Mesenchymal stem cell (in vitro differentiated cells and primary cell): ENCODE results near the gene ERCC6L2.

Source experiments
- DNase-seq: peaks from one replicate; pipeline ENCODE4 v3.0.0-alpha.2; 2013
- H2AFZ ChIP-seq: one replicate; pipeline ENCODE4 v1.6.1; 2013; ENCODE audit warnings: low read depth, mild to moderate bottlenecking, control low read depth, inconsistent platforms, low read length, moderate library complexity
- H2AK5ac ChIP-seq: 2 replicates; pipeline ENCODE4 v1.6.1; 2013; ENCODE audit warnings: low read length, moderate library complexity, mild to moderate bottlenecking, inconsistent platforms; ENCODE audit not compliant: severe bottlenecking
- H2BK120ac ChIP-seq: one replicate; pipeline ENCODE4 v1.6.1; 2013; ENCODE audit warnings: low read depth, mild to moderate bottlenecking, inconsistent platforms, low read length, moderate library complexity
- H2BK12ac ChIP-seq, 2 experiments: one replicate each; pipeline ENCODE4 v1.6.1; 2013; ENCODE audit warnings: inconsistent platforms in 2 of 2, low read length in 2 of 2, mild to moderate bottlenecking in 2 of 2, moderate library complexity in 2 of 2, control low read depth in 1 of 2
- H2BK15ac ChIP-seq: one replicate; pipeline ENCODE4 v1.6.1; 2013; ENCODE audit warnings: mild to moderate bottlenecking, low read depth, inconsistent platforms; ENCODE audit not compliant: poor library complexity, severe bottlenecking
- H2BK5ac ChIP-seq: 2 replicates; pipeline ENCODE4 v1.6.1; 2013; ENCODE audit warnings: low read depth, mild to moderate bottlenecking, low read length, control low read depth, inconsistent platforms; ENCODE audit not compliant: poor library complexity, severe bottlenecking
- H3K14ac ChIP-seq, 2 experiments: one replicate each; pipeline ENCODE4 v1.6.1; 2013; ENCODE audit warnings: inconsistent platforms in 2 of 2, low read length in 2 of 2, control low read depth in 1 of 2, mild to moderate bottlenecking in 1 of 2, moderate library complexity in 1 of 2
- H3K18ac ChIP-seq, 2 experiments: one replicate each; pipeline ENCODE4 v1.6.1; 2013; ENCODE audit warnings: inconsistent platforms in 2 of 2, low read length in 2 of 2, control low read depth in 1 of 2, low read depth in 1 of 2, mild to moderate bottlenecking in 1 of 2
- H3K23ac ChIP-seq, 2 experiments: one replicate each; pipeline ENCODE4 v1.6.1; 2013; ENCODE audit warnings: inconsistent platforms in 2 of 2, low read length in 2 of 2, mild to moderate bottlenecking in 2 of 2, moderate library complexity in 2 of 2, control low read depth in 1 of 2
- H3K27ac ChIP-seq: 2 replicates; pipeline ENCODE4 v1.5.1; 2013; ENCODE audit warnings: mild to moderate bottlenecking, moderate library complexity, low read length, control low read depth, inconsistent platforms; ENCODE audit not compliant: poor library complexity, severe bottlenecking
- H3K27me3 ChIP-seq, 2 experiments: 2 replicates each; pipeline versions ENCODE4 v1.6.1 to v1.7.0; 2013; ENCODE audit warnings: low read length in 2 of 2, mild to moderate bottlenecking in 2 of 2, moderate library complexity in 2 of 2, control low read depth in 1 of 2, inconsistent platforms in 1 of 2; ENCODE audit not compliant: control insufficient read depth in 1 of 2, insufficient read depth in 1 of 2
- H3K36me3 ChIP-seq, 2 experiments: 2 replicates each; pipeline versions ENCODE4 v1.6.1 to v1.7.0; 2013; ENCODE audit warnings: low read length in 2 of 2, control low read depth in 1 of 2, inconsistent platforms in 1 of 2, low read depth in 1 of 2, mild to moderate bottlenecking in 1 of 2; ENCODE audit not compliant: insufficient read depth in 2 of 2, control insufficient read depth in 1 of 2
- H3K4ac ChIP-seq, 2 experiments: one replicate each; pipeline ENCODE4 v1.6.1; 2013; ENCODE audit warnings: inconsistent platforms in 2 of 2, low read length in 2 of 2, mild to moderate bottlenecking in 2 of 2, moderate library complexity in 2 of 2, control low read depth in 1 of 2, low read depth in 1 of 2
- H3K4me1 ChIP-seq: 2 replicates; pipeline ENCODE4 v1.6.1; 2013; ENCODE audit warnings: low read depth, low read length, control low read depth; ENCODE audit not compliant: control insufficient read depth, insufficient read depth
- H3K4me2 ChIP-seq: 2 replicates; pipeline ENCODE4 v1.6.1; 2013; ENCODE audit warnings: low read length, mild to moderate bottlenecking, inconsistent platforms; ENCODE audit not compliant: poor library complexity, severe bottlenecking
- H3K4me3 ChIP-seq, 2 experiments: 2 replicates each; pipeline versions ENCODE4 v1.5.1 to v1.7.0; 2013; ENCODE audit warnings: low read length in 2 of 2, mild to moderate bottlenecking in 2 of 2, control low read depth in 1 of 2, low read depth in 1 of 2; ENCODE audit not compliant: insufficient read depth in 1 of 2
- H3K79me1 ChIP-seq: replicated peaks from 2 replicates; pipeline ENCODE4 v1.6.1; 2013; ENCODE audit warnings: mild to moderate bottlenecking, control low read depth, low read length, inconsistent platforms; ENCODE audit not compliant: poor library complexity, severe bottlenecking
- H3K9ac ChIP-seq: 2 replicates; pipeline ENCODE4 v1.7.0; 2013; ENCODE audit warnings: mild to moderate bottlenecking, low read length, moderate library complexity
- H3K9me3 ChIP-seq: 2 replicates; pipeline ENCODE4 v1.7.0; 2013; ENCODE audit warnings: mild to moderate bottlenecking, low read length; ENCODE audit not compliant: control insufficient read depth
- H4K8ac ChIP-seq: one replicate; pipeline ENCODE4 v1.6.1; 2013; ENCODE audit warnings: inconsistent platforms, mild to moderate bottlenecking, low read length, moderate library complexity
- H4K91ac ChIP-seq: one replicate; pipeline ENCODE4 v1.6.1; 2013; ENCODE audit warnings: mild to moderate bottlenecking, low read length, inconsistent platforms
- WGBS: methylation state at CpG from one replicate; pipeline ENCODE4 v1.1.7; 2013; ENCODE audit warnings: mixed read lengths; 5-methylcytosine and 5-hydroxymethylcytosine counted together

The ERCC6L2 gene

GRCh38 chr9:95880021-95880690 lies 4.7 kb downstream of the ERCC6L2 start:
- peaks cover 2% of the 10 kb centered on the region for H3K4me1 ChIP-seq
- no peak overlapping the region for H2AFZ ChIP-seq
- no peak overlapping the region for H2AK5ac ChIP-seq
- H3K4me3 ChIP-seq = no peak overlapping the region
- H2BK12ac ChIP-seq = no peak overlapping the region
- no peak overlapping the region for H3K23ac ChIP-seq
- H3K14ac ChIP-seq = no peak overlapping the region
- H3K27me3 ChIP-seq = no peaks in the 10 kb centered on the region
- peak; percentile 95 for DNase-seq
- peaks cover 10% of the 10 kb centered on the region for H3K79me1 ChIP-seq
- H3K4ac ChIP-seq = no peak overlapping the region
- no peak overlapping the region for H3K18ac ChIP-seq
- peaks cover 3 to 43% of the 10 kb centered on the region in 2 experiments for H3K36me3 ChIP-seq
- H4K8ac ChIP-seq = no peak overlapping the region
- no peak overlapping the region for H3K4me2 ChIP-seq
- H2BK5ac ChIP-seq = no peak overlapping the region
- no peaks in the 10 kb centered on the region for H3K9me3 ChIP-seq
- WGBS = 7% methylated on average over 1 of the region's 4 CpGs
- no peak overlapping the region for H2BK15ac ChIP-seq
- no peak overlapping the region for H3K9ac ChIP-seq
- H4K91ac ChIP-seq = no peak overlapping the region
- H2BK120ac ChIP-seq = no peak overlapping the region
- H3K27ac ChIP-seq = no peak overlapping the region

- Histone ChIP-seq H3K36me3 (peaks cover 5 to 42% of the 10 kb centered on the region in 2 experiments), H2AK5ac (no peak overlapping the region)
Observed at GRCh38 chr9:95887926-95888497, 12.5 kb downstream of the ERCC6L2 start.

DNA sequence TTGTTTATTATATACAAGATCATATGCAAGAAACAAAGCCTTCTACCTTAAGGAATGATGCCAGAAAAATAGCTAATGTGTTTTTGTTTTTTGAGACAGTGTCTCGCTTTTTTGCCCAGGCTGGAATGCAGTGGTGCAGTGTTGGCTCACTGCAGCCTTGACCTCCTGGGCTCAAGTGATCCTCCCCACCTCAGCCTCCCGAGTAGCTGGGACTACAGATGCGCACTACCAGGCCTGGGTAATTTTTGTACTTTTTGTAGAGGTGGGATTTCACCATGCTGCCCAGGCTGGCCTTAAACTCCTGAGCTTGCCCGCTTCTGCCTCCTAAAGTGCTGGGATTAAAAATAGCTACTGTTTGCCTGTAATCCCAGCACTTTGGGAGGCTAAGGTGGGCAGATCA lies 15.1 kb downstream of the ERCC6L2 start:
- no peak overlapping the region for H3K14ac ChIP-seq
- H3K27me3 ChIP-seq = no peaks in the 10 kb centered on the region
- no peak overlapping the region for H3K27ac ChIP-seq
- H3K23ac ChIP-seq = no peak overlapping the region
- no peak overlapping the region for H3K4me2 ChIP-seq
- no peak overlapping the region for H2AK5ac ChIP-seq
- no peak overlapping the region for H2BK5ac ChIP-seq
- H2BK12ac ChIP-seq = no peak overlapping the region
- no peak overlapping the region for H4K91ac ChIP-seq
- no peak overlapping the region for H3K4me3 ChIP-seq
- H3K18ac ChIP-seq = no peak overlapping the region
- no peak for DNase-seq
- H3K4me1 ChIP-seq = no peaks in the 10 kb centered on the region
- H2AFZ ChIP-seq = no peak overlapping the region
- H3K9me3 ChIP-seq = peaks cover 3% of the 10 kb centered on the region
- no peak overlapping the region for H4K8ac ChIP-seq
- peaks cover 5 to 18% of the 10 kb centered on the region in 2 experiments for H3K36me3 ChIP-seq
- H2BK120ac ChIP-seq = no peak overlapping the region
- no peak overlapping the region for H2BK15ac ChIP-seq
- no peak overlapping the region for H3K9ac ChIP-seq
- peaks cover 17% of the 10 kb centered on the region for H3K79me1 ChIP-seq
- WGBS = 100% methylated on average over 4 of the region's 4 CpGs
- H3K4ac ChIP-seq = no peak overlapping the region

More at GRCh38 chr9:95887926-95888497, 12.5 kb downstream of the ERCC6L2 start:
- H2BK12ac ChIP-seq = no peak overlapping the region
- no peak overlapping the region for H4K91ac ChIP-seq
- H2AFZ ChIP-seq = no peak overlapping the region
- H2BK5ac ChIP-seq = no peak overlapping the region
- peaks cover 21% of the 10 kb centered on the region for H3K79me1 ChIP-seq
- H2BK120ac ChIP-seq = no peak overlapping the region
- H3K4me2 ChIP-seq = no peak overlapping the region
- H2BK15ac ChIP-seq = no peak overlapping the region
- no peak overlapping the region for H3K14ac ChIP-seq
- H3K27ac ChIP-seq = no peak overlapping the region
- H3K4ac ChIP-seq = no peak overlapping the region
- H3K23ac ChIP-seq = no peak overlapping the region
- no peak overlapping the region for H4K8ac ChIP-seq
- H3K4me3 ChIP-seq = no peak overlapping the region
- WGBS = no CpG with 5 or more reads among the region's 1 CpG
- no peak overlapping the region for H3K9ac ChIP-seq
- no peak for DNase-seq
- no peaks in the 10 kb centered on the region for H3K4me1 ChIP-seq
- peaks cover 3% of the 10 kb centered on the region for H3K9me3 ChIP-seq
- no peaks in the 10 kb centered on the region for H3K27me3 ChIP-seq
- H3K18ac ChIP-seq = no peak overlapping the region

GRCh38 chr9:95891067-95891671 lies 15.7 kb downstream of the ERCC6L2 start:
- Histone ChIP-seq H2BK12ac (no peak overlapping the region), H3K9me3 (peaks cover 3% of the 10 kb centered on the region), H3K27ac (no peak overlapping the region), H3K23ac (no peak overlapping the region), H2BK120ac (no peak overlapping the region), H3K4me3 (no peak overlapping the region), H2BK5ac (no peak overlapping the region), H3K14ac (no peak overlapping the region), H4K91ac (no peak overlapping the region), H3K9ac (no peak overlapping the region), H3K4me1 (no peaks in the 10 kb centered on the region), H2BK15ac (no peak overlapping the region), H2AK5ac (no peak overlapping the region), H3K79me1 (peaks cover 12% of the 10 kb centered on the region), H3K4ac (no peak overlapping the region), H3K36me3 (peaks cover 2 to 18% of the 10 kb centered on the region in 2 experiments), H3K4me2 (no peak overlapping the region), H4K8ac (no peak overlapping the region), H2AFZ (no peak overlapping the region), H3K18ac (no peak overlapping the region), H3K27me3 (no peaks in the 10 kb centered on the region)
- DNase-seq = no peak
- WGBS = over 99% methylated on average over 5 of the region's 8 CpGs
